ENCODE results near the gene OS9. TPM values are rescaled to one million over a fixed set of nuclear protein-coding genes. Genes with fewer than 3 reads are reported as not detected.

The OS9 gene
- total RNA-seq, 1 donor from 2014 or later = 222 TPM

DNA sequence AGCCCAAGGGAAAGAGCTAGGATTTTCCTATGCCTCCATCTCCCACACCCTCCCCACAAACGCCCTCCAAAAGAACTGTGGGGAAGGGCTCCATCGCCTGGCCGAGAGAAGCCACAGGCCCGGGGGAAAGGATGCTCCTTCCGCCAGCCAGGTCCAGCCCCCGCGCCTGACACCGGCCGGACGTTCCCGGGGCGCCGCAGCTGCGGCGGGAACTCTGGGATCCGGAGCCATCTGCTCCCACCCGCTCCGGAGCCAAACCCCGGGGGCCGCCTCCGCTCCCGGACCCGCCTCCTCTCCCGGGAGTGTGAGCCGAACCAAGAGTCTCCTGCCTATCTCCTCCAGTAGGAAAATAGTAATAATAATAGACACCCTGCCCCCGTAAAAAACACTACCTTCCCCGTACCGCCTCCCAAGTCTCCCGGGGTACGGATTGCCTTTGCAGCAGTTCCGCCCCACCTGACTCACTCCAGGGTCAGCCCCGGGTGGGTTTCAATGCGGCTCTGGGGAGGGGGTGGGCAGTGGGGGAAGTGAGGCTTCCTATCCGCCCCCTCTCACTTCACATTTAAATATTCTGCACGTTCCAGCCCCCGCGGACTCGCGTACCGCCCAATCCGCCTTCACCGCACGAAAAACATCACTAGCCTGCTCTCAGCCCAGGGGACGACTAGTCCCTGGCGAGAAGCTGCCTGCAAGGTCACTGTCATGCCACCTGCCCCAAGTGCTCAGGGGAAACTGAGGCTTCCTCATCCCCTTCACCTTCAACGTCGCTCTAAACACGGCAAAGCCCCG lies 42.2 kb downstream of the OS9 start:
- Mint-ChIP-seq H3K27ac (peak overlapping the region; percentile 23), H3K27me3 (peaks cover 83% of the 10 kb centered on the region), H3K36me3 (peaks cover 4% of the 10 kb centered on the region), H3K4me1 (ENCODE audit: unreplicated experiment) (peaks cover 15% of the 10 kb centered on the region), H3K4me3 (peak overlapping the region; percentile 75), H3K9me3 (no peaks in the 10 kb centered on the region)
- DNase-seq (ENCODE audit: extremely low spot score, unreplicated experiment) = no peak
- TF ChIP-seq CTCF (conservative IDR thresholded peaks at IDR 0.05) = peak; percentile 46

DNA sequence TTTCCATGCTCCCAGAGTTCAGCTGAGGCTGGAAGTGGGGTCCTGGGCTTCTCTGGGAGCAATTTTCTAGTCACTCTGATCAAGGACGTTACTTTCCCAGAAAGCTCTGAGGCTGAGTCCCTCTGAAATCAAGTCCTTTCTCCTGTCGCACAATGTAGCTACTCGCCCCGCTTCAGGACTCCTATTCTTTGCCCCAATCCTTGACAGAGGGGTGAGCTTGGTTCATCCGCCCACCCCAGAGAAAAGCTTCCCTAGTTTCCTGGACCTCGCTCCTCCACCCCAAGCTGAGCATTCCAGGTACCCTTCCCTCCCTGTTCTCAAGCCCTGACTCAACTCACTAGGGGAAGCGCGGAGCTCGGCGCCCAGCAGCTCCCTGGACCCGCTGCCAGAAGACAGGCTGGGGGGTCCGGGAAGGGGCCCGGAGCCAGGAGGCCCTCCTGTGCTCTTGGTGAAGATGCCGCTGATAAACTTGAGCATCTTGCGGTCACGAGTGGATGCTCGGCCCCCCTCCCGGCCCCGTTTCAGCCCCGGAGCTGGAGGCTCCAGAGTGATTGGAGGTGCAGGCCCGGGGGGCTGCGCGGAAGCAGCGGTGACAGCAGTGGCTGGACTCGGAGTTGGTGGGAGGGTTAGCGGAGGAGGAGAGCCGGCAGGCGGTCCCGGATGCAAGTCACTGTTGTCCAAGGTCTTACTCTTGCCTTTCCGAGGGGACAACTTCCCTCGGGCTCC lies 43.0 kb downstream of the OS9 start:
- TF ChIP-seq CTCF (conservative IDR thresholded peaks at IDR 0.05) = no peak
- peaks cover 83% of the 10 kb centered on the region for H3K27me3 Mint-ChIP-seq
- H3K9me3 Mint-ChIP-seq = no peaks in the 10 kb centered on the region
- no peak for DNase-seq (ENCODE audit: extremely low spot score, unreplicated experiment)
- H3K36me3 Mint-ChIP-seq = peaks cover 4% of the 10 kb centered on the region
- peak overlapping the region; percentile 23 for H3K27ac Mint-ChIP-seq
- H3K4me3 Mint-ChIP-seq = peak overlapping the region; percentile 75
- peaks cover 15% of the 10 kb centered on the region for H3K4me1 Mint-ChIP-seq (ENCODE audit: unreplicated experiment)

- Mint-ChIP-seq H3K4me1 (ENCODE audit: unreplicated experiment) (peaks cover 15% of the 10 kb centered on the region), H3K27me3 (peaks cover 81% of the 10 kb centered on the region), H3K9me3 (no peaks in the 10 kb centered on the region), H3K27ac (no peak overlapping the region), H3K4me3 (no peak overlapping the region), H3K36me3 (peaks cover 4% of the 10 kb centered on the region)
- TF ChIP-seq CTCF (conservative IDR thresholded peaks at IDR 0.05) = peak; percentile 52
- DNase-seq (ENCODE audit: extremely low spot score, unreplicated experiment) = no peak
Measured at GRCh38 chr12:57737467-57738460, 43.8 kb downstream of the OS9 start.

- H3K27me3 Mint-ChIP-seq = peaks cover 72% of the 10 kb centered on the region
- peak within 1 kb of the TSS; percentile 84 for H3K4me3 Mint-ChIP-seq
- H3K9me3 Mint-ChIP-seq = no peaks in the 10 kb centered on the region
- no peak for DNase-seq (ENCODE audit: extremely low spot score, unreplicated experiment)
- no peak within 1 kb of the TSS for H3K27ac Mint-ChIP-seq
- peaks cover 4% of the 10 kb centered on the region for H3K36me3 Mint-ChIP-seq
- no peak for TF ChIP-seq CTCF (conservative IDR thresholded peaks at IDR 0.05)
- peaks cover 15% of the 10 kb centered on the region for H3K4me1 Mint-ChIP-seq (ENCODE audit: unreplicated experiment)
Measured at GRCh38 chr12:57738661-57739237, 44.8 kb downstream of the OS9 start, which contains the start of gene AGAP2. Gene AGAP2 (minus strand): TSS chr12:57738742. CDS start chr12:57738246, 496 bp downstream.

DNA sequence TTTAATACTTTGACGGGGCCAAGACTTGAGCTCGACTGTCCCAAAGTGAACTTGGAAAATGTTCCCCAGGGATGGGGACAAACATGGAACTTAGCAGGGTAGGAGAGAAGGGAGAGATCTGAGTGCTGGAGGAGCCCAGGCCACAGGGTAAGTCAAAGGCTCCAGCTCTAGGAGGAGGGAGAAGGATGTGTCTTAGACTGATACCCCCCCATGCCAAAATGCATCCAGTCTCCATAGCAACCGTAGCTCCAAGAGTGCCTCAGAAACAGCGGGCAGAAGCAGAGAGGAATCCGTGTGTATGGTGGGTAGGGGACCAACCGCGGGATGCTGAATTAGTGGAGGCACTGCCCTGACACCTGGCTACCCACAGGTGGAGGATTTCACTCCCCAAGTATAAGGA lies 45.5 kb downstream of the OS9 start:
- Mint-ChIP-seq H3K4me3 (peak overlapping the region; percentile 84), H3K27me3 (peaks cover 70% of the 10 kb centered on the region)
- TF ChIP-seq CTCF (conservative IDR thresholded peaks at IDR 0.05) = no peak

More for the DNA sequence above, 45.5 kb downstream of the OS9 start:
- no peaks in the 10 kb centered on the region for H3K9me3 Mint-ChIP-seq
- peaks cover 4% of the 10 kb centered on the region for H3K36me3 Mint-ChIP-seq
- no peak for DNase-seq (ENCODE audit: extremely low spot score, unreplicated experiment)
- no peak overlapping the region for H3K27ac Mint-ChIP-seq
- H3K4me1 Mint-ChIP-seq (ENCODE audit: unreplicated experiment) = peaks cover 19% of the 10 kb centered on the region
